Activated CD4-positive, alpha-beta T cell treated with anti-CD3 and anti-CD28 coated beads, Interleukin-2, amount 10 ng/mL, durations not matched to agents 24 days and 14 days (primary cell): ENCODE data around the gene TEAD1. TPM values are rescaled to one million over a fixed set of nuclear protein-coding genes. Genes with fewer than 3 reads are reported as not detected.

Experiments used
- DNase-seq: peaks from one replicate; pipeline ENCODE4 v3.0.0; 2022
- H3K27ac Mint-ChIP-seq: one replicate; pipeline ENCODE4 v1.8.0; 2022; ENCODE audit warnings: mild to moderate bottlenecking, mixed read lengths
- H3K27me3 Mint-ChIP-seq: one replicate; pipeline ENCODE4 v1.8.0; 2022; ENCODE audit warnings: mixed read lengths
- H3K36me3 Mint-ChIP-seq: one replicate; pipeline ENCODE4 v1.8.0; 2022; ENCODE audit warnings: low read depth, mild to moderate bottlenecking, mixed read lengths
- H3K4me1 Mint-ChIP-seq: one replicate; pipeline ENCODE4 v1.8.0; 2021; ENCODE audit warnings: mixed read lengths
- H3K4me3 Mint-ChIP-seq: one replicate; pipeline ENCODE4 v1.8.0; 2022; ENCODE audit warnings: mild to moderate bottlenecking, moderate library complexity, mixed read lengths
- H3K9me3 Mint-ChIP-seq: one replicate; pipeline ENCODE4 v1.8.0; 2021; ENCODE audit warnings: mixed read lengths
- intact Hi-C: fragments of 100-400 bp; cut with micrococcal nuclease; formaldehyde crosslinking; loops from one replicate; pipeline ENCODE4 v1.15.1; 2023
- total RNA-seq: library from RNA; stranded (reverse); gene quantifications from 2 replicates; pipeline ENCODE4 v1.2.3, GENCODE V29; 2022

The TEAD1 gene
- total RNA-seq, 1 donor from 2014 or later = 0.49 TPM

DNA sequence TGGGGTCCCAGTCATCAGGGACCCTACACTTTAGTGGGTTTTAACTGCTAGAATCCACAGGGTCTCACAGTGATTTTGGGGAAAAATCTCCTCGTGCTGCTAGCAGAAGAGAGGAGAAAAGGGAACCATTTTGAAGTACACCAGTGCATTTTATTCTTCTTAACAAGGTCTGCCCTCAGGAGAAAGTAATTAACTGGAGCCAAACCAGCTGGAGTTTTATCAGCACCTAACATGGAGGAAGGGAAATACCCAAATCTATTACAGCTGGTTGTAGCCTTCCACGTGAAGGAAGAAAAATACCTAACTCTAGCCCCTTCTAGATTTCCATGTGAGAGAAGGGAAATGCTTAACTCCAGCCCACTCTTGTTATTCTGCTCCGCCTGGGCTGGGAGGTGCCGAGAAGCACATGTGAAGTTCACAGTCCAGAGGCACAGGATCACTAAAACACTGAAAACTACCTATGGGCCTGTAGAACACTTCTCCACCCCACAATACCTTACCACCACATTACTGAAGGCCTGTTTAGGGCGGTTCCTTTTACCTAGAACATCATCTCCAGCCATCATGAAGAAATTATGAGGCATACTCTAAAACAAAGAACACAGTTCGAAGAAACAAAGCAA, 31.3 kb upstream of the TEAD1 start:
- Mint-ChIP-seq H3K27ac (no peak overlapping the region), H3K9me3 (no peaks in the 10 kb centered on the region), H3K36me3 (no peaks in the 10 kb centered on the region), H3K27me3 (no peaks in the 10 kb centered on the region), H3K4me3 (no peak overlapping the region), H3K4me1 (no peaks in the 10 kb centered on the region)
- intact Hi-C loops = no loop called here
- DNase-seq = peak; percentile 43

DNA sequence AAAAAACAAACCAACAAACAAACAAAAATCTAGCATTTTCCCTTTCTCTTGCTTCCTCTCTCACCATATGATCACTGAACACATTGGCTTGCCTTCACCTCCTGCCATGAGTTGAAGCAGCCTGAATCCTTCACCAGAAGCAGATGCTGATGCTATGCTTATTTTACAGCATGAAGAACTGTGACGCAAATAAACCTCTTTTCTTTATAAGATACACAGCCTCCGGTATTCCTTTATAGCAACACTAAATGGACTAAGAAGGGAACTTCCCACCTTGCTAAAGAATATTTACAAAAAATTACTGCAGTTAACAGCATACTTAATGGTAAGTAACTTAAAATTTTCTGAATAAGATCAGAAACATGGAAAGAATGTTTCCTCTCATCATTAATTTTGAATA, 27.7 kb upstream of the TEAD1 start:
- Mint-ChIP-seq H3K36me3 (no peaks in the 10 kb centered on the region), H3K4me1 (peaks cover 2% of the 10 kb centered on the region), H3K27ac (no peak overlapping the region)

DNA sequence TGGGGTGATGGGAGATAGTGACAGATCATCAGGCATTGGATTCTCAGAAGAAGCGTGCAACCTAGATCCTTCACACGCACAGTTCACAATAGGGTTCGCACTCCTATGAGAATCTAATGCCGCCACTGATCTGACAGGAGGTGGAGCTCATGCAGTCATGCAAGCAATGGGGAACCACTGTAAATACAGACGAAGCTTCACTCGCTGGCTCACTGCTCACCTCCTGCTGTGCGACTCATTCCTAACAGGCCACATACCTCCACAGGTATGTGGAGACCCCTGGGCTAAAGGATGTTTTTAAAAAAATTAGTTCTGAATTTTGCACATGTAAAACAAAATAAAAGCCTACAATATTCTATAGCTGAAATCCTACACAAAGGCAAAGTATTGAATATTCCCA, 20.5 kb upstream of the TEAD1 start:
- H3K4me1 Mint-ChIP-seq = peaks cover 2% of the 10 kb centered on the region
- peak; percentile 35 for DNase-seq
- H3K9me3 Mint-ChIP-seq = no peaks in the 10 kb centered on the region
- intact Hi-C loops = no loop called here
- H3K36me3 Mint-ChIP-seq = no peaks in the 10 kb centered on the region
- no peak overlapping the region for H3K4me3 Mint-ChIP-seq
- H3K27me3 Mint-ChIP-seq = peaks cover 6% of the 10 kb centered on the region
- no peak overlapping the region for H3K27ac Mint-ChIP-seq

More for the DNA sequence above, 27.7 kb upstream of the TEAD1 start:
- Mint-ChIP-seq H3K9me3 (no peaks in the 10 kb centered on the region), H3K4me3 (no peak overlapping the region), H3K27me3 (peaks cover 2% of the 10 kb centered on the region)
- intact Hi-C loops = no loop called here
- DNase-seq = no peak

DNA sequence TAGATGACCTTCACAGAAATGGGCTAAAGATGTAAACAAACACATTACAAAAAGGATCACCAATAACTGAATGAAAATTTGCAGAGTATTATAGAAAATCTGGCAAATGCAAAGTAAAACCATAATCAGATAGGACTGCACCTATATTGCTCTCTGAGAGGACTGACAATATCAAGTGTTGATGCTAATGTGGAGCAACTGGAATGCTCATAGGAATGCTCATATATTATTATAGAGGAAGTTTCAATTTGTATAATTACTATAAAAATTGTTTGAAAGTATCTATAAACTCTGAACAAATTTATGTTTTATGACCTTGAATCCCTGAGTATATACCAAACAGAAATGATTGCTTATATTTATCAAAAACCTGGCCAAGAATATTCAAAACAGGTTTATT, 18.4 kb upstream of the TEAD1 start:
- H3K27me3 Mint-ChIP-seq = peaks cover 12% of the 10 kb centered on the region
- no peaks in the 10 kb centered on the region for H3K36me3 Mint-ChIP-seq
- H3K4me1 Mint-ChIP-seq = peaks cover under 1% of the 10 kb centered on the region
- DNase-seq = no peak
- no peak overlapping the region for H3K4me3 Mint-ChIP-seq
- no peaks in the 10 kb centered on the region for H3K9me3 Mint-ChIP-seq
- intact Hi-C loops = no loop called here
- no peak overlapping the region for H3K27ac Mint-ChIP-seq

DNA sequence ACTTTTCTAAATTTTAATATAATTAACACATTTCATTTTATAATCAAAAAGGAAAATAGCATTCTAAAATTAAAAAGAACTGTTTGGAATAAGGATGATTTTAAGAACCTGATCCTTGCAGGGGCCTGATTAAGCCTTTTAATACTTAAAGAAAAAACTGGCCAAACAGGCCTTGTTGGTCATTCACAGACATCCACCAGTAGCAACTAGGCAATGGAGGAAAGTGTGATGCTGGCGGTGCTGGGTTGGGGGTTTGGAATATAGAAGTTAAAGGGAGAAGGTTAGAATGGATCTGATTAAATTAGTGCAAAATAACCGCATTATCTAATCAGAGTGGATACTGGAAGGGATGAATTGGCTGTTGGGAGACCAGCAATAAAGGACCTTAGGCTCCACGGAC, 16.9 kb upstream of the TEAD1 start:
- H3K27me3 Mint-ChIP-seq = peaks cover 15% of the 10 kb centered on the region
- H3K4me3 Mint-ChIP-seq = no peak overlapping the region
- H3K27ac Mint-ChIP-seq = no peak overlapping the region
- H3K9me3 Mint-ChIP-seq = no peaks in the 10 kb centered on the region
- no peaks in the 10 kb centered on the region for H3K4me1 Mint-ChIP-seq
- DNase-seq = no peak
- intact Hi-C loops = no loop called here
- H3K36me3 Mint-ChIP-seq = no peaks in the 10 kb centered on the region

DNA sequence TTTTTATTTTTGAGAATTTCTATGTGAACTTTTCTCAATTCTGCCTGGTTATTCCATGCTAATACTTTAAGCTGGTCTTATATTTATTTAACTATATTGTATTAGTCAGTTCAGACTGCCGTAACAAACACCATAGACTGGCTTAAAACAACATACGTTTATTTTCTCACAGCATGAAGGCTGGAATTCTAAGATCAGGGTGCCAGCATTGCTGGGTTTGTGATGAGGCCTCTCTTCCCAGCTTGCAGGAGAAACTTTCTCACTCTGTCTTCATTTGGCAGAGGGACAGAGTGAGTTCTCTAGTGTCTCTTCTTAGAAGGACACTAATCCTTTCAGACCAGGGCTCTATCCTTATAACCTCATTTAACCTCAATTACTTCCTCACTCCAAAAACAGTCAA, 16.2 kb upstream of the TEAD1 start:
- H3K36me3 Mint-ChIP-seq = no peaks in the 10 kb centered on the region
- H3K4me3 Mint-ChIP-seq = no peak overlapping the region
- H3K27me3 Mint-ChIP-seq = peaks cover 15% of the 10 kb centered on the region
- H3K27ac Mint-ChIP-seq = no peak overlapping the region
- no peak for DNase-seq
- intact Hi-C loops = no loop called here
- H3K4me1 Mint-ChIP-seq = no peaks in the 10 kb centered on the region
- H3K9me3 Mint-ChIP-seq = no peaks in the 10 kb centered on the region

DNA sequence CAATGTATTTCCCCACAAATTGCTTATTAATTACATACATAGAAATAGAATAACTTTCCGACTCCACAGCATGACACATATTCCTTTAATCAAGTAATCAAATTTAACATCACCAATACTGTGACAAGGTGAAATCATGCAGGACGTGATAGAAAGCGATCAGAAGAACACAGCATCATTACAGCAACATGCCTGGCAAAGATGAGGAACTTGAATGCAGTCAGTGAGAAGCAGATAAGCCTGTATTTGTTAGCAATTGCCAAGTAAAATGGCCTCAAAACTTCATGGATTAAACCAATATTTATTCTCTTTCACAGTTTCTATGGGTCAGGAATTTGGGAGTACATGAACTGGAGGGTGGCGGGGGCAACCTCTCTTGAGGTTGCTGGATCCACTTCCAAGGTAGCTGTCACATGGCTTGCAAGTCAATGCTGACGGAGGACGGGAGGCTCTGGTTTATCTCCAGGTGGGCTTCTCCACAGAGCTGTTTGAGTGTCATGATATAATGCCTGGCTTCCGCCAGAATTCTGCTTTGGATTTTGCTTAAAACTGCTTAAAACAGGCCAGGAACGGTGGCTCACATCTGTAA, 12.0 kb upstream of the TEAD1 start:
- no peaks in the 10 kb centered on the region for H3K36me3 Mint-ChIP-seq
- H3K4me3 Mint-ChIP-seq = no peak overlapping the region
- peaks cover 28% of the 10 kb centered on the region for H3K27me3 Mint-ChIP-seq
- H3K4me1 Mint-ChIP-seq = no peaks in the 10 kb centered on the region
- intact Hi-C loops = no loop called here
- no peak overlapping the region for H3K27ac Mint-ChIP-seq
- DNase-seq = peak; percentile 9
- H3K9me3 Mint-ChIP-seq = no peaks in the 10 kb centered on the region

DNA sequence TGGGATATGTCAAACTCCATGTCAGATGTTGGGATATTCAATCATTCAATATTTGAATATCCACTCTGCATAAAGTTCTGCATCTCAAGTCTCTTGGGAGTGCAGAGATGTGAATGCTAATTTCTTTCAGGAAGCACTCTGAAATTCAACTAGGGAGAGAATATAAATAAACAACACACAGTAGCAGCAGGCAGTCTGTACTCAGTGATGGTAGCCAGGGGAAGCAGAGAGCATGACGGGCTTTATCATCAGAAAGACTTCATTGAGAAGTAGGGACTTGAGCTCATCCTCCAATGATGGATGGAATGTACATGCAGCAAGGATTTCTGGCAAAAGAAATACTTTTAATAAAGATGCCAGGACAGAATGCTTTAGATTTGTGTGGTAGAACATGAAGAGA, 9.8 kb upstream of the TEAD1 start:
- Mint-ChIP-seq H3K4me3 (no peak overlapping the region), H3K27me3 (peaks cover 40% of the 10 kb centered on the region), H3K27ac (no peak overlapping the region), H3K36me3 (no peaks in the 10 kb centered on the region), H3K4me1 (no peaks in the 10 kb centered on the region), H3K9me3 (no peaks in the 10 kb centered on the region)
- no peak for DNase-seq
- intact Hi-C loops = no loop called here

DNA sequence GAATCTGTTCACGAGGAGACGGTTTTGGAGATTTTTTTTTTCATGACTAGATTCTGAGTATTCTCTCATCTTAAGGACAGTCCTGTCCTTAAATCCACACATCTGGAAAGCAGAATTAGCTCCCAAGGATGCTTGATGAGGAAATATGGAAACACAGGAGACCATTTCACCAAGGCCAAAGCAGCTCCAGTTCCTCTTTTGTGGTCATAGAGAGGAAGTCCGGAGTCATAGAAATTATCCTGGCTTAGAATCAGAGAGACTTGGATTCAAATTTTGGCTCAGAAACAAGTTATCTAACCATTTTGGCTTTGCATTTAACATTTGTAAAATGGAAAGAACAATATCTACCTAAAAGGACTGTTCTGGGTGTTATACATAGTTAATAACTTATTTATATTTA, 7.3 kb upstream of the TEAD1 start:
- no peaks in the 10 kb centered on the region for H3K4me1 Mint-ChIP-seq
- no peaks in the 10 kb centered on the region for H3K36me3 Mint-ChIP-seq
- no peak overlapping the region for H3K4me3 Mint-ChIP-seq
- H3K9me3 Mint-ChIP-seq = no peaks in the 10 kb centered on the region
- peaks cover 48% of the 10 kb centered on the region for H3K27me3 Mint-ChIP-seq
- DNase-seq = no peak
- no peak overlapping the region for H3K27ac Mint-ChIP-seq
- intact Hi-C loops = no loop called here

DNA sequence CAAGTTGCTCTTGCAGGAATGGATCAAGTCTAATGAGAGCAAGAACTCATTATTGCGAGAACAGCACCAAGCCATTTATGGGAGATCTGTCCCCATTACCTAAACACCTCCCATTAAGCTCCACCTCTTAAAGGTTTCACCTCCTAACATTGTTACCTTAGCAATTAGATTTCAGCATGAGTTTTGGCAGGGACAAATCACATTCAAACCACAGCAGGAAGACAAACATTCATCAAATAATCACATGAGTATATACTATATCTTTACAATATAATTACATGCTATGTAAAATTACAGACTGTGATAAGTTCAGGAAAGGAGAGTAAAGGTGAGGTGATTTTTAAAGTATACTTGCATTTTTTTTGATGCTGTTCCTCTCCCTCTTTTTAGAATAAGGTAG, 6.6 kb upstream of the TEAD1 start:
- Mint-ChIP-seq H3K9me3 (peaks cover 4% of the 10 kb centered on the region), H3K4me3 (no peak overlapping the region), H3K27ac (no peak overlapping the region), H3K27me3 (peaks cover 53% of the 10 kb centered on the region), H3K36me3 (no peaks in the 10 kb centered on the region), H3K4me1 (no peaks in the 10 kb centered on the region)
- intact Hi-C loops = no loop called here
- no peak for DNase-seq

DNA sequence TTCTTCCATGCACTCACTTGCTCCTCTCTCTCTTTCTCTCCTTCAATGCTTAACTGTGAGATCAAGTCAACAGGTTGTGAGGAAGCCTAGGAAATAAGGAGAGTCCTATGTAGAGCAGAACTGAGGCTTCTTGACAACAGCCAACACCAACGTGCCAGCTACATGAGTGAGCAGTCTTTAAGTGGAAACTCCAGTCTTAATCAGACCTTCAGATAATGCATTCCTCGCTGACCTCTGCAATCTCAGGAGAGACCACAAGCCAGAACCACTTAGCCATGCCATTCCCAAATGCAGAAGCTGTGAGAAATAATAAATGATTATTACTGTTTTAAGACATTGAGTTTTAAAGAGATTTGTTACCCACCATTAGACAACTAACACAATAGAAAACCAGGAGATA, 6.1 kb upstream of the TEAD1 start:
- no peaks in the 10 kb centered on the region for H3K36me3 Mint-ChIP-seq

DNA sequence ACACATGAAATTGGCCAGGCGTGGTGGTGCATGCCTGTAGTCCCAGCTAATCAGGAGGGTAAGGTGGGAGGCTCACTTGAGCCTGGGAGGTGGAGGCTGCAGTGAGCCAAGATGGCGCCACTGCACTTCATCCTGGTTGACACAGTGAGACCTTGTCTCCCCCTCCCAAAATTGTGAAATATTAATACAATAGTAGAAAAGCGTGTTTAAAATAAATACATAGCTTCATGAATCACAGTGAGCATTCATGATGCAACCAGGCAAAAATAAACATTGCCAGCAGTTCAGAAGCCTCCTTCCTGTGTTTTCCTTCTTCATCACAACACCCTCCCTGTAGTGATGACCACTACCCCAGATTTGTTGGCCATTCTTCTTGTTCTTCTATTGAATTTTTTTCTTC, 4.3 kb upstream of the TEAD1 start:
- DNase-seq = no peak
- Mint-ChIP-seq H3K27me3 (peaks cover 50% of the 10 kb centered on the region), H3K27ac (no peak overlapping the region)

More for the DNA sequence above, 6.1 kb upstream of the TEAD1 start:
- Mint-ChIP-seq H3K27me3 (peaks cover 53% of the 10 kb centered on the region), H3K4me3 (no peak overlapping the region), H3K4me1 (no peaks in the 10 kb centered on the region), H3K9me3 (peaks cover 4% of the 10 kb centered on the region), H3K27ac (no peak overlapping the region)
- intact Hi-C loops = no loop called here
- peak; percentile 35 for DNase-seq

DNA sequence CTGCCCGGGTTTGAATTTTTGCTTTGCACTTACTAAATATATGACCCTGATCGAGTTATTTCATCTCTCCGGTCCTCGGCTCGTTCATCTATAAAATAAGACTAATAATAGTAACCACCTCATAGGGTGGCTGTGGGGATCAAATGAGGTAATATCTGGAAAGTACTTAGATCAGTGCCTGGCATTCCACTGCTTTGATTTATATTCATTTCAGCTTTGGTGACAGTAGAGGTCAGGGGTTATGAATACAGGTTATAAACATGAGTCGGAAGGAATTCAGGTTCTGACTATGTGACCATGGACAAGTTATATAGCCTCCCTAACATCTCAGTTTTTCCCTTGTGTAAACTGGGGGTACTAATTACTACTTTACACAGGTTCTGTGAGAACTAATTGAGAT, 2.9 kb upstream of the TEAD1 start:
- DNase-seq = no peak
- H3K4me3 Mint-ChIP-seq = no peak overlapping the region
- peaks cover 4% of the 10 kb centered on the region for H3K9me3 Mint-ChIP-seq
- H3K36me3 Mint-ChIP-seq = no peaks in the 10 kb centered on the region
- intact Hi-C loops = no loop called here
- H3K27me3 Mint-ChIP-seq = peaks cover 53% of the 10 kb centered on the region
- no peak overlapping the region for H3K27ac Mint-ChIP-seq
- H3K4me1 Mint-ChIP-seq = peaks cover 4% of the 10 kb centered on the region

More for the DNA sequence above, 4.3 kb upstream of the TEAD1 start:
- H3K36me3 Mint-ChIP-seq = no peaks in the 10 kb centered on the region
- peaks cover 4% of the 10 kb centered on the region for H3K9me3 Mint-ChIP-seq
- peaks cover 2% of the 10 kb centered on the region for H3K4me1 Mint-ChIP-seq
- intact Hi-C loops = no loop called here
- H3K4me3 Mint-ChIP-seq = no peak overlapping the region

DNA sequence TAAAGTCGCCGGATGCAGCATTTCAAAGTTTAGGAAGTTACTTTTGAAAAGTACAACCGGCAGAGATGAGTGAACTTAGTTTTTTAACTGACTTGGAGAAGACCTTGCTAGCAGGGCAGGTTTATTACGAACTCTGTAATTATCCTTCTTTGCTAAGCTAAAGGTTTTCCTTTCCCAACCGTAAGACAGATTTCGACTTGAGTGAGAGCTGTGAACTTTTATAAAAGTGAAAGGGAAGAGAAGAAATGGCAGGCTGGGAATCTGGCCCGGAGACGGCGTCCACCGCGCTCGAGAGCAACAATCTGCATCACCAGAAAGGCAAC, 659 bp upstream of the TEAD1 start:
- Mint-ChIP-seq H3K27ac (no peak overlapping the region), H3K9me3 (peaks cover 4% of the 10 kb centered on the region), H3K27me3 (peaks cover 66% of the 10 kb centered on the region), H3K4me3 (peak overlapping the region; percentile 87), H3K36me3 (no peaks in the 10 kb centered on the region), H3K4me1 (peaks cover 4% of the 10 kb centered on the region)
- no peak for DNase-seq
- intact Hi-C loops = no loop called here

DNA sequence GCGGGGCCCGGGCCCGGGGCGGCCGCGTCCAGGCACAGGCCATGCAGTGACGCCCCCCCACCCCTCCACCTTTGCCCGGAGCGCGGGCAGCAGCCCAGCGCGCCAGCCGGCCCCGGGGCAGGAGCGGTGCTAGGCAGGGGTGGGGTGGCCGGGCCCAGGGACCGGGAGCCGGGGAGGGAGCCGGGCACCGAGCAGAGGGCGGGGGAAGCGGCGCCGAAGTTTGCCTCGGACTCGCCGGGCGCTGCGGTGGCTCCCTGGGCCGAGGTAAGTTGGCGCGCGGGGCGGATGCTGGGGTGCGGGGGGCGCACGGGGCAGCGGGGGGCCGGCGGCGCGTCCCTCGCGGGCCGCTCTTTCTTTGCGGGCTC, 332 bp downstream of the TEAD1 start:
- H3K36me3 Mint-ChIP-seq = no peaks in the 10 kb centered on the region
- H3K27me3 Mint-ChIP-seq = peaks cover 66% of the 10 kb centered on the region
- H3K27ac Mint-ChIP-seq = no peak overlapping the region
- H3K9me3 Mint-ChIP-seq = peaks cover 4% of the 10 kb centered on the region
- H3K4me1 Mint-ChIP-seq = peaks cover 4% of the 10 kb centered on the region
- no peak overlapping the region for H3K4me3 Mint-ChIP-seq
- DNase-seq = no peak
- intact Hi-C loops = no loop called here
